Activated T-helper 1 cell treated with anti-CD3 and anti-CD28 coated beads, Interleukin-12 subunit alpha, Interleukin-12 subunit beta, Interleukin-2, Interleukin-4 antibody, amounts not matched to agents 30 ng/mL and 10 ng/mL and 1 ng/mL, durations not matched to agents 14 hours and 24 hours and 36 hours (primary cell): ENCODE results near the gene BRD2. TPM values are rescaled to one million over a fixed set of nuclear protein-coding genes. Genes with fewer than 3 reads are reported as not detected.

ENCODE experiments used
- DNase-seq: peaks from one replicate; pipeline ENCODE4 v3.0.0; 2021; ENCODE audit warnings: low spot score
- H3K27ac Mint-ChIP-seq: one replicate; pipeline ENCODE4 v1.8.0; 2021; ENCODE audit warnings: mild to moderate bottlenecking, mixed read lengths
- H3K27me3 Mint-ChIP-seq: one replicate; pipeline ENCODE4 v1.8.0; 2022; ENCODE audit warnings: mild to moderate bottlenecking, moderate library complexity, mixed read lengths; ENCODE audit not compliant: insufficient read depth
- H3K36me3 Mint-ChIP-seq: one replicate; pipeline ENCODE4 v1.8.0; 2021; ENCODE audit warnings: low read depth, mixed read lengths
- H3K4me1 Mint-ChIP-seq: one replicate; pipeline ENCODE4 v1.8.0; 2021; ENCODE audit warnings: low read depth, mixed read lengths
- H3K4me3 Mint-ChIP-seq: one replicate; pipeline ENCODE4 v1.8.0; 2021; ENCODE audit warnings: mild to moderate bottlenecking, moderate library complexity, mixed read lengths
- H3K9me3 Mint-ChIP-seq: one replicate; pipeline ENCODE4 v1.8.0; 2021; ENCODE audit warnings: mixed read lengths
- intact Hi-C: fragments of 100-400 bp; cut with micrococcal nuclease; formaldehyde crosslinking; loops from one replicate; pipeline ENCODE4 v1.15.1; 2024
- total RNA-seq: library from RNA; stranded (reverse); gene quantifications from 2 replicates; pipeline ENCODE4 v1.2.3, GENCODE V29; 2022

BRD2 gene
- total RNA-seq, 1 donor from 2014 or later, result 330 TPM

- no peaks in the 10 kb centered on the region for H3K9me3 Mint-ChIP-seq
- H3K36me3 Mint-ChIP-seq, result peaks cover 55% of the 10 kb centered on the region
- H3K27ac Mint-ChIP-seq, result peak overlapping the region; percentile 99
- H3K27me3 Mint-ChIP-seq, result peaks cover 4% of the 10 kb centered on the region
- peak; percentile 72 for DNase-seq
- intact Hi-C loops, result loop anchor here (1.0 to 10.0 kb wide), 7 partner anchors 132 to 1306 kb away; partner anchors contain the start of genes ATF6B, C6orf47, CSNK2B and GPANK1
- peaks cover 29% of the 10 kb centered on the region for H3K4me1 Mint-ChIP-seq
- peak overlapping the region; percentile 96 for H3K4me3 Mint-ChIP-seq
Observed at GRCh38 chr6:32970413-32971241, 2.2 kb downstream of the BRD2 start.

- Mint-ChIP-seq H3K27me3 (peaks cover 4% of the 10 kb centered on the region), H3K4me3 (peak overlapping the region; percentile 96), H3K27ac (peak overlapping the region; percentile 98), H3K9me3 (no peaks in the 10 kb centered on the region), H3K36me3 (peaks cover 61% of the 10 kb centered on the region), H3K4me1 (peaks cover 31% of the 10 kb centered on the region)
- DNase-seq, result no peak
- intact Hi-C loops, result loop anchor here (1.0 to 10.0 kb wide), 6 partner anchors 133 to 1306 kb away; partner anchors contain the start of genes ATF6B, C6orf47, CSNK2B and GPANK1
Observed at GRCh38 chr6:32971242-32971580, 2.8 kb downstream of the BRD2 start.

GRCh38 chr6:32971581-32972352 is 3.4 kb downstream of the BRD2 start:
- peaks cover 66% of the 10 kb centered on the region for H3K36me3 Mint-ChIP-seq
- H3K4me3 Mint-ChIP-seq, result peak overlapping the region; percentile 96
- DNase-seq, result peak; percentile 99
- peaks cover 32% of the 10 kb centered on the region for H3K4me1 Mint-ChIP-seq
- peaks cover 4% of the 10 kb centered on the region for H3K27me3 Mint-ChIP-seq
- no peaks in the 10 kb centered on the region for H3K9me3 Mint-ChIP-seq
- peak overlapping the region; percentile 98 for H3K27ac Mint-ChIP-seq
- intact Hi-C loops, result loop anchor here (1.0 to 10.0 kb wide), 9 partner anchors 77 to 1307 kb away; partner anchors contain the start of genes ATF6B, C6orf47, CSNK2B and GPANK1

GRCh38 chr6:32972353-32973143 is 4.2 kb downstream of the BRD2 start:
- intact Hi-C loops, result loop anchor here (1.0 to 10.0 kb wide), 6 partner anchors 78 to 1308 kb away; partner anchors contain the start of genes C6orf47, CSNK2B, GPANK1 and LY6G5B
- H3K36me3 Mint-ChIP-seq, result peaks cover 73% of the 10 kb centered on the region
- DNase-seq, result no peak
- peak overlapping the region; percentile 96 for H3K4me3 Mint-ChIP-seq
- peaks cover 4% of the 10 kb centered on the region for H3K27me3 Mint-ChIP-seq
- peaks cover 32% of the 10 kb centered on the region for H3K4me1 Mint-ChIP-seq
- H3K9me3 Mint-ChIP-seq, result no peaks in the 10 kb centered on the region
- H3K27ac Mint-ChIP-seq, result peak overlapping the region; percentile 98

- Mint-ChIP-seq H3K36me3 (peaks cover 82% of the 10 kb centered on the region), H3K27ac (peak overlapping the region; percentile 98), H3K4me1 (peaks cover 38% of the 10 kb centered on the region), H3K9me3 (no peaks in the 10 kb centered on the region), H3K27me3 (peaks cover 4% of the 10 kb centered on the region), H3K4me3 (peak overlapping the region; percentile 96)
- intact Hi-C loops, result loop anchor here (1.0 to 10.0 kb wide), 6 partner anchors 10 to 1309 kb away; partner anchors contain the start of genes C6orf47, CSNK2B, GPANK1 and HLA-DMB
- peak; percentile 46 for DNase-seq
Observed at GRCh38 chr6:32973144-32974015, 5.0 kb downstream of the BRD2 start.

GRCh38 chr6:32974016-32974333 is 5.6 kb downstream of the BRD2 start:
- H3K9me3 Mint-ChIP-seq, result no peaks in the 10 kb centered on the region
- H3K4me3 Mint-ChIP-seq, result peak overlapping the region; percentile 96
- peaks cover 4% of the 10 kb centered on the region for H3K27me3 Mint-ChIP-seq
- H3K4me1 Mint-ChIP-seq, result peaks cover 44% of the 10 kb centered on the region
- intact Hi-C loops, result loop anchor here (1.0 to 10.0 kb wide), 6 partner anchors 9 to 1309 kb away; partner anchors contain the start of genes C6orf47, CSNK2B, GPANK1 and HLA-DMB
- peak; percentile 28 for DNase-seq
- peaks cover 86% of the 10 kb centered on the region for H3K36me3 Mint-ChIP-seq
- H3K27ac Mint-ChIP-seq, result peak overlapping the region; percentile 98

GRCh38 chr6:32974541-32975308 is 6.3 kb downstream of the BRD2 start:
- no peak for DNase-seq
- Mint-ChIP-seq H3K27me3 (peaks cover 4% of the 10 kb centered on the region), H3K36me3 (peaks cover 90% of the 10 kb centered on the region), H3K27ac (peak overlapping the region; percentile 61), H3K4me1 (peaks cover 50% of the 10 kb centered on the region), H3K4me3 (peak overlapping the region; percentile 96), H3K9me3 (no peaks in the 10 kb centered on the region)
- intact Hi-C loops, result loop anchor here (1.0 to 10.0 kb wide), 6 partner anchors 9 to 1310 kb away; partner anchors contain the start of genes C6orf47, CSNK2B, GPANK1 and HLA-DMB

- no peak for DNase-seq
- Mint-ChIP-seq H3K9me3 (no peaks in the 10 kb centered on the region), H3K4me3 (peak overlapping the region; percentile 96), H3K36me3 (peaks cover 94% of the 10 kb centered on the region), H3K4me1 (peaks cover 60% of the 10 kb centered on the region), H3K27ac (peak overlapping the region; percentile 61), H3K27me3 (peaks cover 4% of the 10 kb centered on the region)
- intact Hi-C loops, result loop anchor here (10.0 kb wide), 2 partner anchors 1071 to 1311 kb away; partner anchors contain the start of genes C6orf47, CSNK2B, GPANK1 and LY6G5B
Observed at GRCh38 chr6:32975886-32976285, 7.5 kb downstream of the BRD2 start.

- Mint-ChIP-seq H3K27me3 (peaks cover 4% of the 10 kb centered on the region), H3K4me3 (peak overlapping the region; percentile 96), H3K27ac (peak overlapping the region; percentile 14), H3K9me3 (no peaks in the 10 kb centered on the region), H3K4me1 (peaks cover 60% of the 10 kb centered on the region), H3K36me3 (peaks cover 93% of the 10 kb centered on the region)
- DNase-seq, result no peak
- intact Hi-C loops, result loop anchor here (10.0 kb wide), 2 partner anchors 1072 to 1312 kb away; partner anchors contain the start of genes C6orf47, CSNK2B, GPANK1 and LY6G5B
Observed at GRCh38 chr6:32976334-32977069, 8.1 kb downstream of the BRD2 start.

- DNase-seq, result no peak
- peak overlapping the region; percentile 96 for H3K4me3 Mint-ChIP-seq
- peaks cover 66% of the 10 kb centered on the region for H3K4me1 Mint-ChIP-seq
- H3K27me3 Mint-ChIP-seq, result peaks cover 2% of the 10 kb centered on the region
- intact Hi-C loops, result loop anchor here (10.0 kb wide), 2 partner anchors 1073 to 1313 kb away; partner anchors contain the start of genes C6orf47, CSNK2B, GPANK1 and LY6G5B
- peak overlapping the region; percentile 21 for H3K27ac Mint-ChIP-seq
- peaks cover 95% of the 10 kb centered on the region for H3K36me3 Mint-ChIP-seq
- no peaks in the 10 kb centered on the region for H3K9me3 Mint-ChIP-seq
Observed at GRCh38 chr6:32977272-32977952, 9.0 kb downstream of the BRD2 start.
